SU-DHL-6 (cell line): ENCODE results near the gene LAD1.

ENCODE experiments used
- H2AFZ ChIP-seq: fragments of 200-600 bp; sonication (generic); 2 replicates; pipeline ENCODE4 v1.6.1; 2014; ENCODE audit warnings: low read depth, mild to moderate bottlenecking, moderate library complexity, mixed read lengths, antibody characterized with exemption, low read length; ENCODE audit not compliant: severe bottlenecking
- H3F3A ChIP-seq: fragments of 200-600 bp; shearing (Covaris generic); 2 replicates; pipeline ENCODE4 v1.6.0; 2016; ENCODE audit warnings: antibody characterized with exemption, mild to moderate bottlenecking; ENCODE audit not compliant: insufficient read depth
- H3K27ac ChIP-seq: fragments of 200-600 bp; sonication (generic); 2 replicates; pipeline ENCODE4 v1.5.1; 2016; ENCODE audit warnings: low read depth, mild to moderate bottlenecking, low read length, moderate library complexity, mixed read lengths
- H3K27me3 ChIP-seq: fragments of 200-600 bp; sonication (generic), shearing (Covaris generic); 2 replicates; pipeline ENCODE4 v1.6.0; 2014; ENCODE audit warnings: mild to moderate bottlenecking, low read length
- H3K36me3 ChIP-seq: fragments of 200-600 bp; sonication (generic); 2 replicates; pipeline ENCODE4 v1.6.1; 2014; ENCODE audit warnings: mild to moderate bottlenecking, low read length, mixed read lengths
- H3K4me2 ChIP-seq: fragments of 300-600, 200-600 bp; shearing (Covaris generic), sonication (generic); 2 replicates; pipeline ENCODE4 v1.6.0; 2014; ENCODE audit warnings: low read length, low read depth, mild to moderate bottlenecking; ENCODE audit not compliant: poor library complexity, severe bottlenecking
- H3K4me3 ChIP-seq: fragments of 200-600 bp; sonication (generic); 2 replicates; pipeline ENCODE4 v1.5.1; 2014; ENCODE audit warnings: antibody characterized with exemption, low read length, mild to moderate bottlenecking, mixed read lengths; ENCODE audit not compliant: insufficient read depth, poor library complexity, severe bottlenecking
- H3K79me2 ChIP-seq: fragments of 200-600 bp; sonication (generic); 2 replicates; pipeline ENCODE4 v1.6.1; 2014; ENCODE audit warnings: mild to moderate bottlenecking, low read length, moderate library complexity; ENCODE audit not compliant: insufficient read depth
- H3K9ac ChIP-seq: fragments of 200-600 bp; sonication (generic); 2 replicates; pipeline ENCODE4 v1.7.0; 2014; ENCODE audit warnings: mild to moderate bottlenecking, low read length
- H3K9me2 ChIP-seq: fragments of 200-600 bp; sonication (generic); replicated peaks from 2 replicates; pipeline ENCODE4 v1.6.1; 2014; ENCODE audit warnings: low read length; ENCODE audit not compliant: insufficient read depth
- H3K9me3 ChIP-seq: fragments of 200-600 bp; sonication (generic); 2 replicates; pipeline ENCODE4 v1.6.1; 2014; ENCODE audit warnings: low read length, mixed read lengths; ENCODE audit not compliant: insufficient read depth
- H4K20me1 ChIP-seq: fragments of 200-600 bp; sonication (generic); 2 replicates; pipeline ENCODE4 v1.6.1; 2014; ENCODE audit warnings: low read depth, mild to moderate bottlenecking, antibody characterized with exemption, low read length, moderate library complexity, mixed read lengths
- EZH2phosphoT487 ChIP-seq: fragments of 200-600 bp; sonication (generic), shearing (Covaris generic); conservative IDR thresholded peaks from 2 replicates; pipeline ENCODE4 v1.6.1; 2018; ENCODE audit warnings: mild to moderate bottlenecking, antibody characterized with exemption, low read length, moderate library complexity, mixed read lengths
- TF ChIP-seq, protein P1 (sequence below): fragments of 200-600 bp; sonication (generic); IDR thresholded peaks from one replicate; pipeline ENCODE4 v1.5.1; 2017; ENCODE audit warnings: antibody characterized with exemption, mild to moderate bottlenecking, low read length, moderate library complexity; ENCODE audit not compliant: insufficient read depth, poor library complexity, severe bottlenecking

Gene LAD1

DNA sequence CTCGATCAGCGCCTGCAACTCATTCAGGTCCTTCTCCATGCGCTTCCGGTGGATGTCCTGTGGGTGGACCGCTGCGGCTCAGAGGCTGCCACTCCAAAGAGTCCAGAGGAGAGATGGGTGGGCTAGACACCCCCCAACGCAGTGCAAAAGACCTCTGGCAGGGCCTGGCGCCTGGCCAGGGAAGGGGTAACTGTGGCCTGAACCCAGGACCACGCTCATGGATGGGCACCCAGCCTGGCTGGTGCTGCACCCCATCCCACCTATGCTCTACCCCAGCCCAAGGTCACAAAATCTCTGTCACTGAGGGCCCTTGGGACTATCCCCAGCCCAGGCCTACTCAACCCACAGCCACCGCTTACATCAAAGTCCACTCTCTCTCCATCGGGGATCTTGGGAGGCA is 33.9 kb downstream of the LAD1 start:
- TF ChIP-seq, protein P1, sequence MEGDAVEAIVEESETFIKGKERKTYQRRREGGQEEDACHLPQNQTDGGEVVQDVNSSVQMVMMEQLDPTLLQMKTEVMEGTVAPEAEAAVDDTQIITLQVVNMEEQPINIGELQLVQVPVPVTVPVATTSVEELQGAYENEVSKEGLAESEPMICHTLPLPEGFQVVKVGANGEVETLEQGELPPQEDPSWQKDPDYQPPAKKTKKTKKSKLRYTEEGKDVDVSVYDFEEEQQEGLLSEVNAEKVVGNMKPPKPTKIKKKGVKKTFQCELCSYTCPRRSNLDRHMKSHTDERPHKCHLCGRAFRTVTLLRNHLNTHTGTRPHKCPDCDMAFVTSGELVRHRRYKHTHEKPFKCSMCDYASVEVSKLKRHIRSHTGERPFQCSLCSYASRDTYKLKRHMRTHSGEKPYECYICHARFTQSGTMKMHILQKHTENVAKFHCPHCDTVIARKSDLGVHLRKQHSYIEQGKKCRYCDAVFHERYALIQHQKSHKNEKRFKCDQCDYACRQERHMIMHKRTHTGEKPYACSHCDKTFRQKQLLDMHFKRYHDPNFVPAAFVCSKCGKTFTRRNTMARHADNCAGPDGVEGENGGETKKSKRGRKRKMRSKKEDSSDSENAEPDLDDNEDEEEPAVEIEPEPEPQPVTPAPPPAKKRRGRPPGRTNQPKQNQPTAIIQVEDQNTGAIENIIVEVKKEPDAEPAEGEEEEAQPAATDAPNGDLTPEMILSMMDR: no peak
- Histone ChIP-seq H3K9me3 (no peaks in the 10 kb centered on the region), H3F3A (no peaks in the 10 kb centered on the region), H3K4me2 (no peak overlapping the region), H3K9ac (no peak overlapping the region), H3K27me3 (no peaks in the 10 kb centered on the region), H3K9me2 (no peaks in the 10 kb centered on the region), H3K79me2 (no peaks in the 10 kb centered on the region), H3K4me3 (no peak overlapping the region), H3K36me3 (no peaks in the 10 kb centered on the region), H4K20me1 (no peaks in the 10 kb centered on the region), H2AFZ (no peak overlapping the region), H3K27ac (no peak overlapping the region)

DNA sequence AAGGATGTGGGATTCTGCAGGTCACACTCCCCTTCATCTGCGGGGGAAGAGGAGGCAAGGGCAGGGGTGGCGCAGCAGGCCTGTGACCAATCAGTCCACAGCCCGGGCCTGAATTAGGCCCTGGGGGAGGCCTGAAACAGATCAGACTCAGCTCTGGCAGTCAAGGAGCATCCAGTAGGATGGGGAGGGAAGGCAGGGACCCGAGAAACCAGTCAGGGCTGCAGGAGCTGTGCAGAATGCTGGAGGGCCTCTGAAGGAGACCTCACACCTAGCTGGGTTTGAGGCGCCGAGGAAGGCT is 34.4 kb downstream of the LAD1 start:
- Histone ChIP-seq H3K4me2 (no peak overlapping the region), H3K9me3 (no peaks in the 10 kb centered on the region), H3K36me3 (no peaks in the 10 kb centered on the region), H3F3A (no peaks in the 10 kb centered on the region), H2AFZ (no peak overlapping the region), H3K9me2 (no peaks in the 10 kb centered on the region), H3K4me3 (no peak overlapping the region), H3K9ac (no peak overlapping the region), H3K27ac (no peak overlapping the region), H4K20me1 (no peaks in the 10 kb centered on the region), H3K27me3 (no peaks in the 10 kb centered on the region), H3K79me2 (no peaks in the 10 kb centered on the region)
- TF ChIP-seq, protein P1: no peak
- no peak for TF ChIP-seq EZH2phosphoT487

DNA sequence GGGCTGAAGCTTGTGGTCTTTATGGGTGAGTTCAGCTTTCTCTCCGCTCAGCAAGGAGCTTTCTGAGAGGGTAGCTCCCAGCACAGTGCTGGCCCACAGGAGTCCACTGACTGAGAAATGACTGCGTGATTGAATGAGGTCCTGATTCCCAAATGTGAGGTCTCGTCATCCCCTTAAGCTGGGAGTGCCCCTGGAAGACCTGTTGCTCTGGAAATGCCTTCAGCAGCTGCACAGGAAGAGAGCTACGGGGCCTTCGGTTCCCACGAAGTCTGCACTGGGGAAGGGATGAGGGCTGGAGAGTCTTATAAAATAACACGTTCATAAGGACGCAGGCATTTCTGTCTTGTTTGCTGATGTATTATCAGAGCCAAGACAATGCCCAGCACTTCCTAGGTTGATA is 35.7 kb downstream of the LAD1 start:
- TF ChIP-seq EZH2phosphoT487: no peak
- TF ChIP-seq, protein P1: no peak
- Histone ChIP-seq H3K9me2 (no peaks in the 10 kb centered on the region), H3K27ac (no peak overlapping the region), H3K27me3 (no peaks in the 10 kb centered on the region), H2AFZ (no peak overlapping the region), H3F3A (no peaks in the 10 kb centered on the region), H4K20me1 (no peaks in the 10 kb centered on the region), H3K4me2 (no peak overlapping the region), H3K36me3 (no peaks in the 10 kb centered on the region), H3K4me3 (no peak overlapping the region), H3K9me3 (no peaks in the 10 kb centered on the region), H3K79me2 (no peaks in the 10 kb centered on the region), H3K9ac (no peak overlapping the region)

DNA sequence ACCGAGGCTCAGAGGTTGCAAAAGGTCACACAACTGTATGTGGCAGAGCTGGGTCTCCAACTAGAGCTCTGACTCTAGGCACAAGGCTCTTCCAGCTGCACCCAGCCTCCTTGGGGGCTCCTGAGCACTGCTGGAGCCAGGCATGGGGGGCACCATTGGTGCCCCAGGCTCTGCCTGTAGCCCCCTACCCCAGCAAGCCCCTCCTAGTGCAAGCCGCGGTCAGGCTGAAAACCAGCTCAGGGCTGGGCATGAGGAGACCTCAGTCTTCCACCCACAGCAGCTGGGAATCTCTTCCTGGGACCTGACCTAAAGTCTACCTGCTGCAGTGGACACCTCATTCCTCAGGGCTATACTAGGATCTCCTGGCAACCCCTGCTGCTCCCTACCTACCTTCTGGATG is 36.2 kb downstream of the LAD1 start:
- Histone ChIP-seq H3K27me3 (no peaks in the 10 kb centered on the region), H3K9ac (no peak overlapping the region), H3K36me3 (no peaks in the 10 kb centered on the region), H2AFZ (no peak overlapping the region), H3K27ac (no peak overlapping the region), H3K9me3 (no peaks in the 10 kb centered on the region), H3K4me2 (no peak overlapping the region), H3K79me2 (no peaks in the 10 kb centered on the region), H3K9me2 (no peaks in the 10 kb centered on the region), H3K4me3 (no peak overlapping the region), H3F3A (no peaks in the 10 kb centered on the region), H4K20me1 (no peaks in the 10 kb centered on the region)
- TF ChIP-seq, protein P1: no peak
- no peak for TF ChIP-seq EZH2phosphoT487
